T-cell (primary cell): Measurements from ENCODE around the gene RPL39L. TPM values are rescaled to one million over a fixed set of nuclear protein-coding genes. Genes with fewer than 3 reads are reported as not detected.

Experiments used
- ATAC-seq, 4 experiments: fragments of 200-7000 bp in 3 of 4; fragments of 150-1000 bp in 1 of 4; cut with Tn5 transposase; replicated peaks in 1 of 4; 1 replicate in 3 of 4; 2 replicates in 1 of 4; pipeline ENCODE4 v1.10.0; 2021; ENCODE audit warnings: moderate library complexity in 3 of 4, mild to moderate bottlenecking in 2 of 4, moderate number of reproducible peaks in 1 of 4
- CTCF ChIA-PET, 2 donors: fragments of 300-600 bp; sonication (Branson Sonifier 250); formaldehyde crosslinking; loops; one replicate each; lab custom pipeline; 2022; ENCODE audit warnings: antibody characterized with exemption in 2 of 2; lab: Charles Lee
- POLR2A ChIA-PET, 2 donors: fragments of 300-600 bp; sonication (Branson Sonifier 250); formaldehyde crosslinking; loops; one replicate each; lab custom pipeline; 2022; ENCODE audit warnings: antibody characterized with exemption in 2 of 2; lab: Charles Lee
- DNase-seq, 35 experiments: peaks; one replicate each; pipeline versions ENCODE4 v3.0.0 to v3.0.0-alpha.2; 2013 to 2023
- H3K27ac ChIP-seq: one replicate; pipeline ENCODE4 v1.5.1; 2013; ENCODE audit warnings: low read length
- H3K27me3 ChIP-seq, 2 experiments: replicated peaks in 1 of 2; 1 replicate in 1 of 2; 2 replicates in 1 of 2; pipeline versions ENCODE4 v1.6.1 to v1.7.0; 2013; ENCODE audit warnings: low read length in 1 of 2, mixed read lengths in 1 of 2; ENCODE audit not compliant: control insufficient read depth in 2 of 2, insufficient read depth in 2 of 2; ENCODE audit errors: extremely low read depth in 1 of 2
- H3K36me3 ChIP-seq, 2 donors: 1 replicate in 1 of 2; 2 replicates in 1 of 2; pipeline versions ENCODE4 v1.6.1 to v1.7.0; 2013; ENCODE audit warnings: low read length in 1 of 2; ENCODE audit not compliant: control insufficient read depth in 2 of 2, insufficient read depth in 1 of 2; ENCODE audit errors: extremely low read depth in 1 of 2
- H3K4me1 ChIP-seq, 2 experiments: 1 replicate in 1 of 2; 2 replicates in 1 of 2; pipeline versions ENCODE4 v1.6.1 to v1.7.0; 2013; ENCODE audit warnings: low read length in 2 of 2, mixed read lengths in 1 of 2; ENCODE audit not compliant: insufficient read depth in 2 of 2, control insufficient read depth in 1 of 2; ENCODE audit errors: extremely low read depth in 1 of 2
- H3K4me3 ChIP-seq, 2 donors: 1 replicate in 1 of 2; 2 replicates in 1 of 2; pipeline versions ENCODE4 v1.5.1 to v1.7.0; 2013; ENCODE audit warnings: mild to moderate bottlenecking in 2 of 2, low read length in 1 of 2, moderate library complexity in 1 of 2; ENCODE audit not compliant: control insufficient read depth in 1 of 2; ENCODE audit errors: extremely low read depth in 1 of 2
- H3K9me3 ChIP-seq: 2 replicates; pipeline ENCODE4 v1.7.0; 2013
- H3K27ac Mint-ChIP-seq, 2 donors: one replicate each; pipeline ENCODE4 v1.8.0; 2020 to 2021; ENCODE audit warnings: mild to moderate bottlenecking in 2 of 2, mixed read lengths in 2 of 2
- H3K27me3 Mint-ChIP-seq, 2 donors: one replicate each; pipeline ENCODE4 v1.8.0; 2021 to 2022; ENCODE audit warnings: mixed read lengths in 2 of 2
- H3K36me3 Mint-ChIP-seq: one replicate; pipeline ENCODE4 v1.8.0; 2021; ENCODE audit warnings: mixed read lengths
- H3K4me1 Mint-ChIP-seq, 3 donors: one replicate each; pipeline ENCODE4 v1.8.0; 2020 to 2022; ENCODE audit warnings: mixed read lengths in 3 of 3, mild to moderate bottlenecking in 1 of 3
- H3K4me3 Mint-ChIP-seq, 3 donors: one replicate each; pipeline ENCODE4 v1.8.0; 2020 to 2022; ENCODE audit warnings: mild to moderate bottlenecking in 3 of 3, mixed read lengths in 3 of 3, moderate library complexity in 3 of 3
- H3K9me3 Mint-ChIP-seq, 3 donors: one replicate each; pipeline ENCODE4 v1.8.0; 2020 to 2022; ENCODE audit warnings: mixed read lengths in 3 of 3
- WGBS: methylation state at CpG from one replicate; pipeline ENCODE4 v1.1.5; 2013; ENCODE audit warnings: missing lambda C conversion rate; ENCODE audit not compliant: insufficient coverage; 5-methylcytosine and 5-hydroxymethylcytosine counted together
- total RNA-seq, 35 experiments: library from RNA in 6 of 35; stranded (reverse) in 6 of 35; fragments of 120-200 nt in 1 of 35; gene quantifications; one replicate each; pipeline versions ENCODE4 v1.2.1 to v1.2.4 and lab custom pipeline; 2013 to 2026

RPL39L gene
- total RNA-seq, 5 donors from 2014 or later (not counting 1 experiment from before 2014, with no cell fraction given) = 0.85 to 3.8 (median 2.1) TPM

- no peak for DNase-seq
- no peak overlapping the region for H3K27ac ChIP-seq
- 92% methylated on average over 2 of the region's 3 CpGs for WGBS
- H3K4me3 ChIP-seq = no peak overlapping the region
- H3K27me3 ChIP-seq = no peaks in the 10 kb centered on the region
- ATAC-seq = no peak
- ChIA-PET POLR2A (no interaction called here), CTCF (interaction anchor here (0.6 to 1.8 kb wide), 3 partner anchors 41 to 57 kb away, joined by 5 to 7 read pairs (median 6); no protein-coding TSS in a partner anchor)
- H3K4me1 ChIP-seq = peaks cover 0 to 3% of the 10 kb centered on the region in 2 experiments
- H3K9me3 ChIP-seq = no peaks in the 10 kb centered on the region
- Mint-ChIP-seq H3K4me3 (no peak overlapping the region), H3K27ac (no peak overlapping the region), H3K4me1 (peaks cover 7 to 11% (median 11%) of the 10 kb centered on the region in 3 donors), H3K36me3 (no peaks in the 10 kb centered on the region), H3K9me3 (no peaks in the 10 kb centered on the region), H3K27me3 (no peaks in the 10 kb centered on the region)
- no peaks in the 10 kb centered on the region for H3K36me3 ChIP-seq
Observed at GRCh38 chr3:187107989-187108388, 31.3 kb downstream of the RPL39L start.

- no peaks in the 10 kb centered on the region for H3K36me3 ChIP-seq
- Mint-ChIP-seq H3K27ac (no peak overlapping the region), H3K27me3 (no peaks in the 10 kb centered on the region), H3K4me1 (peaks cover 18 to 29% (median 28%) of the 10 kb centered on the region in 3 donors), H3K36me3 (no peaks in the 10 kb centered on the region), H3K9me3 (no peaks in the 10 kb centered on the region), H3K4me3 (no peak overlapping the region)
- WGBS = no CpG with 5 or more reads among the region's 3 CpGs
- H3K4me3 ChIP-seq = no peak overlapping the region
- ATAC-seq (no peak), DNase-seq (no peak)
- ChIA-PET POLR2A (interaction anchor here in 1 of 2 donors (0.6 kb wide), 1 partner anchor 31 kb away, joined by 3 read pairs; no protein-coding TSS in a partner anchor), CTCF (interaction anchor here in 1 of 2 donors (0.5 to 1.6 kb wide), 4 partner anchors 9 to 45 kb away, joined by 3 to 6 read pairs (median 4); no protein-coding TSS in a partner anchor)
- no peak overlapping the region for H3K27ac ChIP-seq
- no peaks in the 10 kb centered on the region for H3K9me3 ChIP-seq
- no peaks in the 10 kb centered on the region for H3K27me3 ChIP-seq
- peaks cover 9 to 14% of the 10 kb centered on the region in 2 experiments for H3K4me1 ChIP-seq
Observed at GRCh38 chr3:187105700-187106099, 33.6 kb downstream of the RPL39L start.

GRCh38 chr3:187104933-187105332, 34.4 kb downstream of the RPL39L start:
- no peak for ATAC-seq
- H3K4me3 Mint-ChIP-seq = peak overlapping the region in 1 of 3 donors; percentile 18
- H3K9me3 Mint-ChIP-seq = no peaks in the 10 kb centered on the region
- ChIA-PET POLR2A (no interaction called here), CTCF (interaction anchor here (0.7 to 1.4 kb wide), 4 partner anchors 8 to 24 kb away, joined by 3 to 5 read pairs (median 4); no protein-coding TSS in a partner anchor)
- no peak overlapping the region for H3K27ac ChIP-seq
- H3K9me3 ChIP-seq = no peaks in the 10 kb centered on the region
- no peak overlapping the region for H3K27ac Mint-ChIP-seq
- H3K4me1 ChIP-seq = peaks cover 9 to 14% of the 10 kb centered on the region in 2 experiments
- peak in 1 of 35 experiments; percentile 5 for DNase-seq
- H3K4me1 Mint-ChIP-seq = peaks cover 18 to 31% (median 30%) of the 10 kb centered on the region in 3 donors
- H3K4me3 ChIP-seq = no peak overlapping the region
- H3K27me3 ChIP-seq = no peaks in the 10 kb centered on the region
- WGBS = 89% methylated on average over 5 of the region's 7 CpGs
- H3K36me3 ChIP-seq = no peaks in the 10 kb centered on the region
- H3K36me3 Mint-ChIP-seq = no peaks in the 10 kb centered on the region
- H3K27me3 Mint-ChIP-seq = no peaks in the 10 kb centered on the region

GRCh38 chr3:187104342-187104741, 35.0 kb downstream of the RPL39L start:
- ATAC-seq = no peak
- no peak for DNase-seq
- no peak overlapping the region for H3K4me3 Mint-ChIP-seq
- POLR2A ChIA-PET = no interaction called here
- H3K27me3 Mint-ChIP-seq = no peaks in the 10 kb centered on the region
- Histone ChIP-seq H3K36me3 (no peaks in the 10 kb centered on the region), H3K27ac (no peak overlapping the region), H3K4me3 (no peak overlapping the region), H3K4me1 (peaks cover 9 to 14% of the 10 kb centered on the region in 2 experiments), H3K9me3 (no peaks in the 10 kb centered on the region), H3K27me3 (no peaks in the 10 kb centered on the region)
- peaks cover 0 to 2% (median 0%) of the 10 kb centered on the region in 3 donors for H3K9me3 Mint-ChIP-seq
- CTCF ChIA-PET = interaction anchor here (1.0 to 1.4 kb wide), 2 partner anchors 9 to 24 kb away, joined by 4 to 5 read pairs; no protein-coding TSS in a partner anchor
- H3K27ac Mint-ChIP-seq = no peak overlapping the region
- 96% methylated on average over 4 of the region's 7 CpGs for WGBS
- H3K4me1 Mint-ChIP-seq = peaks cover 18 to 32% (median 30%) of the 10 kb centered on the region in 3 donors
- no peaks in the 10 kb centered on the region for H3K36me3 Mint-ChIP-seq

GRCh38 chr3:187103251-187103650, 36.0 kb downstream of the RPL39L start:
- Histone ChIP-seq H3K9me3 (no peaks in the 10 kb centered on the region), H3K27ac (no peak overlapping the region), H3K36me3 (no peaks in the 10 kb centered on the region), H3K27me3 (no peaks in the 10 kb centered on the region), H3K4me1 (peaks cover 9 to 14% of the 10 kb centered on the region in 2 experiments), H3K4me3 (no peak overlapping the region)
- ChIA-PET CTCF (interaction anchor here (0.5 to 3.3 kb wide), 4 partner anchors 10 to 976 kb away, joined by 4 to 27 read pairs (median 16); partner anchors contain the start of gene RPL39L (in 1 of the 2)), POLR2A (no interaction called here)
- H3K9me3 Mint-ChIP-seq = peaks cover 0 to 10% (median 0%) of the 10 kb centered on the region in 3 donors
- no peak for DNase-seq
- H3K36me3 Mint-ChIP-seq = no peaks in the 10 kb centered on the region
- 83% methylated on average over 1 of the region's 5 CpGs for WGBS
- no peaks in the 10 kb centered on the region for H3K27me3 Mint-ChIP-seq
- peak overlapping the region in 1 of 3 donors; percentile 64 for H3K4me3 Mint-ChIP-seq
- no peak overlapping the region for H3K27ac Mint-ChIP-seq
- no peak for ATAC-seq
- peaks cover 18 to 42% (median 30%) of the 10 kb centered on the region in 3 donors for H3K4me1 Mint-ChIP-seq

- no CpG with 5 or more reads among the region's 1 CpG for WGBS
- H3K36me3 Mint-ChIP-seq = no peaks in the 10 kb centered on the region
- no peaks in the 10 kb centered on the region for H3K9me3 ChIP-seq
- H3K27me3 Mint-ChIP-seq = no peaks in the 10 kb centered on the region
- ChIA-PET POLR2A (interaction anchor here (0.5 to 1.2 kb wide), 10 partner anchors 17 to 637 kb away, joined by 3 to 6 read pairs (median 4); no protein-coding TSS in a partner anchor), CTCF (interaction anchor here (0.6 to 3.3 kb wide), 13 partner anchors 10 to 454 kb away, joined by 3 to 27 read pairs (median 6); partner anchors contain the start of gene RPL39L (in 2 of the 2))
- no peak for DNase-seq
- H3K27ac Mint-ChIP-seq = peak overlapping the region; percentile 71 to 88
- peak overlapping the region; percentile 53 to 65 (median 64) for H3K4me3 Mint-ChIP-seq
- no peaks in the 10 kb centered on the region for H3K36me3 ChIP-seq
- H3K4me1 Mint-ChIP-seq = peaks cover 18 to 45% (median 30%) of the 10 kb centered on the region in 3 donors
- ATAC-seq = peak in 1 of 4 experiments; percentile 21
- H3K27me3 ChIP-seq = no peaks in the 10 kb centered on the region
- peaks cover 0 to 10% (median 0%) of the 10 kb centered on the region in 3 donors for H3K9me3 Mint-ChIP-seq
- H3K27ac ChIP-seq = peak overlapping the region; percentile 54
- peak overlapping the region; percentile 19 to 42 for H3K4me3 ChIP-seq
- H3K4me1 ChIP-seq = peaks cover 9 to 14% of the 10 kb centered on the region in 2 experiments
Observed at GRCh38 chr3:187102073-187102634, 37.1 kb downstream of the RPL39L start.
